GM12891 (cell line): ENCODE results near the gene CNTNAP5.

Experiments used
- DNase-seq: peaks from one replicate; pipeline ENCODE4 v3.0.0; 2011; ENCODE audit warnings: low spot score; ENCODE audit not compliant: insufficient read length
- FAIRE-seq: peaks from 2 replicates; lab custom pipeline; 2011; peaks lifted over from hg19 to GRCh38; lab: Jason Lieb, UNC
- PAX5 ChIP-seq: IDR thresholded peaks from 2 replicates; pipeline ENCODE4 v1.6.1; 2011; ENCODE audit warnings: low read length, moderate library complexity, mild to moderate bottlenecking; ENCODE audit not compliant: insufficient read depth, severe bottlenecking
- POLR2A ChIP-seq: IDR thresholded peaks from 2 replicates; pipeline ENCODE4 v1.6.1; 2011; ENCODE audit warnings: low read depth, low read length, control low read depth
- POLR2AphosphoS5 ChIP-seq: IDR thresholded peaks from 2 replicates; pipeline ENCODE4 v1.6.1; 2011; ENCODE audit warnings: low read depth, low read length, control low read depth
- POU2F2 ChIP-seq: IDR thresholded peaks from 2 replicates; pipeline ENCODE4 v1.6.1; 2011; ENCODE audit warnings: low read depth, mild to moderate bottlenecking, control low read depth, low read length, moderate library complexity
- SPI1 ChIP-seq: IDR thresholded peaks from 2 replicates; pipeline ENCODE4 v1.6.1; 2011; ENCODE audit warnings: low read depth, low read length, control low read depth
- TAF1 ChIP-seq: IDR thresholded peaks from 2 replicates; pipeline ENCODE4 v1.6.1; 2011; ENCODE audit warnings: low read depth, low read length, control low read depth

CNTNAP5 gene

DNA sequence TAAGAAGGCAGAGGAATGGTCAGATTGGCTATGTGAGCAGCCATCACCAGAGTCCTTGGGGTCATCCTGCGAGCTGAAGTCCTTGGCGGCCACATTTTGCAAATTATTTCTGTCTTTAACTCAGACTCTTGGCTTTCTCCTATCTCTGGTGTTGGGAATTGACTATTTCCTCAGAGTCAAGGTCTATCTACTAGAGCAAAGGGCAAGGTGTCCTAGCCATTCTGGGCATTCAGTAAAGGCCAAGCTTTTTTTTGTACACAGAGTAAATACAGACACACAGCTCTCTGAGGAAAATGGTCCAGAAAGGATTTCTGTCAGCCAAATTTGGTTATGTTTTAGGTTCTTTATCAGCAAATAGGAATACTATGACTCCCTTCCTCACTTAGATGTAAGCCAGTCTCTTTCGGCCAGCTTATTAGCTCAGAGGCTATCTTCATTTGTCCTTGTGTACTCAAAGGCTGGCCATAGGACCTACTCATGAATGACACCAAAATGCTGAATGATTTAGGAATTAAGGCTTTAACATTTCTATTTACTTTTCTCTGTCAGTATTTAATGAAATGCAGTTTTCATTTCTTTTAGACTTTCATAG lies 146.5 kb downstream of the CNTNAP5 start:
- TF ChIP-seq POLR2A (no peak), POU2F2 (no peak), TAF1 (no peak), PAX5 (no peak), SPI1 (no peak), POLR2AphosphoS5 (no peak)
- FAIRE-seq: no peak
- DNase-seq: no peak

DNA sequence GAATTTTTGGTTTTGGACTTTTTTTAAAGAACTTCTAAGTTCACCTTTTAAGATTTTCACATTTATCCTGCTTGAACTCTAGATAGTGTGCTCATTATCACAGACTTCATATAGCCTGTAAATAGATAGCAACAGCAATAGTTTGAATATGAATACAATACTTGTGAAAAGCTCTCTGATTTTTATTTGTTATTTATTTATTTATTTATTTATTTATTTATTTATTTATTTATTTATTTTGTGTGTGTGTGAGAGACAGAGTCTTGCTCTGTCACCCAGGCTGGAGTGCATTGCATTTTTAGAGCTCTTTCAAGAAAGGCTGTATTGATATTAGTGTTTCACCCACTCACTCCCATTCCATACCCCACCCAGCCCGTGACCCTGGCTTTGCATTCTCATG lies 153.6 kb downstream of the CNTNAP5 start:
- FAIRE-seq: no peak
- TF ChIP-seq PAX5 (no peak), SPI1 (no peak), POU2F2 (no peak), TAF1 (no peak), POLR2AphosphoS5 (no peak), POLR2A (no peak)

GRCh38 chr2:124180635-124181034 lies 155.5 kb downstream of the CNTNAP5 start:
- FAIRE-seq (no peak), DNase-seq (no peak)
- TF ChIP-seq SPI1 (no peak), TAF1 (no peak), POLR2AphosphoS5 (no peak), POU2F2 (no peak), POLR2A (no peak), PAX5 (no peak)

More for the DNA sequence above, 153.6 kb downstream of the CNTNAP5 start:
- no peak for DNase-seq

DNA sequence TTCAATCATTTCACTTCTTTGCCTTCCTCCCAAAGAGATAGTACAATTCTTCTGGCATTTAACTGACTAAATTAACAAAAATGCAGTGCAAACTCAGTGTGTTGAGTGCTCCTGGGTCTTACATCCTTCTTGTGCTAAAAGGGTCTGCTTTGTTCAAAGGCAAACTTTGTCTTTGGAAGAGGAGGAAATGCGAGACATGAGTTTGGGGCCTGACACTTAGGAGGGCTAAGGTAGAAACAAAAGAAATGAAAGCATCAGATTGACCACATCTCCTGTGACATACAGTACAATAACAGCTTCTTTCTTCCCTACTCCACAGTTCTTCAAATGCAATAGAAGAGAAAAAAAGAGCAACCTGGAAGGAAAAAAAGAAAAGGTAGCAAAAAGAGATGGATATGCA lies 161.7 kb downstream of the CNTNAP5 start:
- no peak for TF ChIP-seq POLR2AphosphoS5
- no peak for TF ChIP-seq PAX5
- no peak for TF ChIP-seq SPI1
- TF ChIP-seq POLR2A: no peak
- no peak for TF ChIP-seq POU2F2
- no peak for TF ChIP-seq TAF1
- DNase-seq (no peak), FAIRE-seq (no peak)

DNA sequence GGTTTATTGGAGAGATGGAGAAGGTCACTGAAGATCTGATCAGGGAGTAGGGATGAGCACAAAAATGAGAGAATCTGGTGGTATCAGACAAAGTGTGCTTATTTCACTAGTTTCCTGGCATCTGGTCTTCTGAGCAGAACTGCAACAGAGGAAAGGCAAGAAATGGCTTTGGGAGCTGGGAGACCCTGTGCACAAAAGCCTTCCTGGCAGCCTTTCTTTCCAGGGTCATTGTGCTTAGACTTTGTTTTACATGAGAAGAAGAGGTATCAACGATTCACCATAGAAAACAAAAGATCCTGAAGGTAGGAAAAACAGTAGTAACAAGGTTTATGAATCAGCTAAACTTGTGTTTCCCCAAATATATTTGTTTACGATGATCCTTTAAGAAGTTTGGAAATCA lies 162.9 kb downstream of the CNTNAP5 start:
- TF ChIP-seq POU2F2 (no peak), PAX5 (no peak), SPI1 (no peak), POLR2AphosphoS5 (no peak), TAF1 (no peak), POLR2A (no peak)
- no peak for DNase-seq
- FAIRE-seq: no peak

- no peak for FAIRE-seq
- DNase-seq: no peak
- no peak for TF ChIP-seq POU2F2
Observed at GRCh38 chr2:124193706-124194105, 168.6 kb downstream of the CNTNAP5 start.

DNA sequence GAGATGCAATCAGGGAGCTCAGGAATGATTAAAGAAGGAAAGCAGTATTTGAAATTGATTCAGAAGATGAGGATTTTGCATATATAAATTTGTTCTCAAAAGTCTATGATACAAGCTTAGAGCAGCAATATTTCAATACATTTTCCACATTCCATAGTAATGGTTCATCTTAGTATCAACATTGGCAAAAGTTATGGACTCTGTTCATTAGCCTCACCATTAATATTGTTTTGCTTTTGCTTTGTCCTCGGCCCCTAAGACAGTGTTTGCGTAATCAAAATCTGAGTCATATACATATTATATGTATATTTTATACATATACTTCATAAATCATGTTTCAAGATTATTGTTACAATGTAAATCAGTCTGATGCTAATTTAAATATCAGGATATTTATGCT lies 176.6 kb downstream of the CNTNAP5 start:
- TF ChIP-seq SPI1 (no peak), POLR2AphosphoS5 (no peak), POU2F2 (no peak), PAX5 (no peak), TAF1 (no peak), POLR2A (no peak)
- DNase-seq: no peak
- FAIRE-seq: no peak

GRCh38 chr2:124209441-124209840 lies 184.4 kb downstream of the CNTNAP5 start:
- DNase-seq: no peak
- no peak for TF ChIP-seq TAF1
- TF ChIP-seq POLR2A: no peak
- TF ChIP-seq POU2F2: no peak
- TF ChIP-seq SPI1: no peak
- no peak for TF ChIP-seq POLR2AphosphoS5
- TF ChIP-seq PAX5: no peak
- no peak for FAIRE-seq

DNA sequence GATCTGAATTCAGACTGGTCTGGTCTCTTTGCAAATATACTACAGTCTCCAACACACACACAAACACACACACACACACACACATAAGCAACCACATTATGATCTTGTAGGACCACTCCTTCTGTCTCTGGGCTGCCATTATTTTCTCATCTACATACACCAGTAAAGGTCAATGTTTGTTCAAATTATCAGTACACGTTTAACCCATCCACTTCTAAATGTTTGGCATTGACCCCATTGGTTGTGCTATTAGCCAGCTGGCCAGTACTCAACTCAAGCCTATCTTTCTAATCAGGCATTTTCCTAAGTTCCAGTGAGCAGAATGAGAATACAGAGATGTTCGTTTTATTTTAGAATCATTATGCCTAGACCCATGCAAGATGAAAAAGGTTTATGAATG lies 186.4 kb downstream of the CNTNAP5 start:
- FAIRE-seq (no peak), DNase-seq (no peak)
- no peak for TF ChIP-seq POU2F2
- no peak for TF ChIP-seq PAX5
- no peak for TF ChIP-seq POLR2AphosphoS5

GRCh38 chr2:124213977-124214587 lies 189.0 kb downstream of the CNTNAP5 start:
- no peak for FAIRE-seq

DNA sequence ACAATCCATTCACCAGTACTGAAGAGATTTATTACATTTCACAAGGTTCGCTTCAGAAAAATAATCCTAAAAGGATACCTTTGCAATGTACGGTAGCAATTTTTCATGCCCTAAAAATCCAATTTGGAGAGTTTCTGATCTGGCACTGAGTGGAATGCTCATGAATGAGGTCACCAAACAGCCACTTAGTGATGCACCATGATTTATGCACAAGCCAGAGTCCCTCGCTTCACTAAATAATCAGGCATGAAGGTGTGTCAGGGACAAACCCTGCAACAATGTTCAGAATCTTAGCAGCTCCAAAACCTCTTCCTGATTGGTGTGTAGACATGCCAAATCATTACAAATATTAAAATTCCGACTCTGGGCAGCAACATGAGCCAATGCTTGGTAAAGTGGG lies 221.1 kb downstream of the CNTNAP5 start:
- no peak for FAIRE-seq
- no peak for TF ChIP-seq SPI1
- no peak for TF ChIP-seq POU2F2
- no peak for TF ChIP-seq POLR2AphosphoS5
- no peak for TF ChIP-seq PAX5
- TF ChIP-seq POLR2A: no peak
- no peak for TF ChIP-seq TAF1
- DNase-seq: no peak

More at GRCh38 chr2:124213977-124214587, 189.0 kb downstream of the CNTNAP5 start:
- TF ChIP-seq PAX5: no peak
- no peak for TF ChIP-seq TAF1
- TF ChIP-seq SPI1: no peak
- TF ChIP-seq POU2F2: no peak
- TF ChIP-seq POLR2A: no peak
- TF ChIP-seq POLR2AphosphoS5: no peak
- DNase-seq: no peak
